K562 (cell line): ENCODE data around the gene CUTA. TPM values are rescaled to one million over a fixed set of nuclear protein-coding genes. Genes with fewer than 3 reads are reported as not detected.

ENCODE experiments used
- CBFB ChIP-seq: sonication (generic); formaldehyde crosslinking; IDR thresholded peaks from 2 replicates; pipeline ENCODE4 v1.4.0; 2020; ENCODE audit warnings: mild to moderate bottlenecking, missing genetic modification reagents
- E4F1 ChIP-seq: fragments of 250-450 bp; sonication (Bioruptor Pico); IDR thresholded peaks from 2 replicates; pipeline ENCODE4 v1.5.0; 2021; ENCODE audit warnings: mild to moderate bottlenecking, borderline replicate concordance
- HNRNPLL ChIP-seq: fragments of 200-400 bp; formaldehyde crosslinking; IDR thresholded peaks from 2 replicates; pipeline ENCODE4 v1.6.1; 2017; ENCODE audit warnings: low read length, low read depth, mild to moderate bottlenecking; ENCODE audit not compliant: poor library complexity, severe bottlenecking
- LEF1 ChIP-seq: fragments of 450-650 bp; IDR thresholded peaks from 2 replicates; pipeline ENCODE4 v1.6.1; 2016; ENCODE audit warnings: mild to moderate bottlenecking
- MAFK ChIP-seq: IDR thresholded peaks from 2 replicates; pipeline ENCODE4 v1.6.1; 2011; ENCODE audit warnings: low read length, improper control_type of control experiment
- PHB ChIP-seq: fragments of 250-450 bp; sonication (Bioruptor Pico); IDR thresholded peaks from 2 replicates; pipeline ENCODE4 v1.5.0; 2021
- POU5F1 ChIP-seq: fragments of 150-350 bp; IDR thresholded peaks from 2 replicates; pipeline ENCODE4 v1.6.1; 2014; ENCODE audit warnings: borderline replicate concordance, low read length, low read depth, mild to moderate bottlenecking; ENCODE audit not compliant: partially characterized antibody
- SFPQ ChIP-seq: fragments of 200-400 bp; formaldehyde crosslinking; IDR thresholded peaks from 2 replicates; pipeline ENCODE4 v1.6.1; 2017; ENCODE audit warnings: mild to moderate bottlenecking, low read depth, low read length, moderate library complexity
- STAT5B ChIP-seq: fragments of 250-450 bp; sonication (Bioruptor Pico); IDR thresholded peaks from 2 replicates; pipeline ENCODE4 v1.8.0; 2021; ENCODE audit warnings: mild to moderate bottlenecking, inconsistent platforms
- TSC22D4 ChIP-seq: fragments of 450-650 bp; IDR thresholded peaks from 2 replicates; pipeline ENCODE4 v1.6.1; 2016; ENCODE audit warnings: missing genetic modification characterization, missing biosample characterization, control low read depth
- ZNF212 ChIP-seq: fragments of 450-650 bp; formaldehyde crosslinking; IDR thresholded peaks from 2 replicates; pipeline ENCODE4 v1.4.0; 2020; ENCODE audit warnings: mild to moderate bottlenecking
- ZNF280B ChIP-seq: fragments of 250-450 bp; sonication (Bioruptor Pico); IDR thresholded peaks from 2 replicates; pipeline ENCODE4 v1.5.1; 2021; ENCODE audit warnings: mild to moderate bottlenecking
- ZNF589 ChIP-seq: fragments of 200-800 bp; sonication (Bioruptor generic); IDR thresholded peaks from 2 replicates; pipeline ENCODE4 v1.6.1; 2016; ENCODE audit warnings: low read depth, missing genetic modification characterization, missing compliant biosample characterization
- polyA plus RNA-seq, 8 experiments: library from polyadenylated mRNA; depleted of rRNA in 4 of 8; stranded (reverse) in 5 of 8; unstranded in 3 of 8; fragments of >200 nt; fragmentation: Nextera tagmentation in 2 of 8; fragmentation: Illumina TruSeq in 1 of 8; extraction: Ambion mirVana in 2 of 8; extraction: Trizol in 1 of 8; gene quantifications; 2 replicates each; pipeline versions ENCODE4 v1.2.1 to v1.2.3, GENCODE V29; 2011 to 2014; ENCODE audit warnings: inconsistent platforms in 1 of 8, missing spikeins in 1 of 8
- total RNA-seq, 7 experiments: library from RNA; depleted of rRNA in 6 of 7; stranded (reverse); fragments of >200 nt in 6 of 7; fragmentation: Illumina TruSeq in 2 of 7; extraction: Trizol in 2 of 7; gene quantifications; 2 replicates each; pipeline versions ENCODE4 v1.2.1 to v1.2.3, GENCODE V29; 2011 to 2021; ENCODE audit warnings: low replicate concordance in 1 of 7

CUTA gene
- total and polyA plus RNA-seq, 9 of the 15 experiments (the other 6 are each of a cell fraction or from before 2014, with no cell fraction given): 166 to 682 (median 310) TPM

GRCh38 chr6:33454009-33454946 lies 36.4 kb upstream of the CUTA start, which contains the start of gene ZBTB9 (continued):
- TF ChIP-seq CBFB (CRISPR knock-in tag): 0 out of 2 replicates have a peak, but pooled peaks have one; percentile 23
- no peak for TF ChIP-seq POU5F1
- no peak for TF ChIP-seq TSC22D4 (tag)
- TF ChIP-seq ZNF212 (CRISPR knock-in tag): no peak
- no peak for TF ChIP-seq ZNF589 (CRISPR knock-in tag)
- no peak for TF ChIP-seq E4F1 (CRISPR knock-in tag)
- TF ChIP-seq STAT5B: no peak
- TF ChIP-seq PHB (CRISPR knock-in tag): no peak
- TF ChIP-seq MAFK: no peak
- no peak for TF ChIP-seq LEF1
- no peak for TF ChIP-seq ZNF280B (CRISPR knock-in tag)
- no peak for TF ChIP-seq SFPQ
- TF ChIP-seq HNRNPLL: peak; percentile 67
